Measurements from ENCODE around the gene MEGF6. TPM values are rescaled to one million over a fixed set of nuclear protein-coding genes. Genes with fewer than 3 reads are reported as not detected.

The MEGF6 gene
- total RNA-seq, 2 experiments from 2014 or later: 2.6 to 4.5 TPM

GRCh38 chr1:3632716-3633343, 21.5 kb upstream of the MEGF6 start:
- H3K9me3 Mint-ChIP-seq (ENCODE audit: low read depth): no peaks in the 10 kb centered on the region
- DNase-seq: no peak
- ATAC-seq: no peak
- POLR2A ChIA-PET: no interaction called here
- CTCF ChIA-PET: no interaction called here
- H3K27me3 Mint-ChIP-seq: no peaks in the 10 kb centered on the region
- no peak overlapping the region for H3K4me3 Mint-ChIP-seq
- H3K4me1 Mint-ChIP-seq: no peaks in the 10 kb centered on the region
- no peak overlapping the region for H3K27ac Mint-ChIP-seq
- H3K36me3 Mint-ChIP-seq (ENCODE audit: low read depth): peaks cover 8% of the 10 kb centered on the region
- intact Hi-C loops (cut with DNase I, micrococcal nuclease): no loop called here

DNA sequence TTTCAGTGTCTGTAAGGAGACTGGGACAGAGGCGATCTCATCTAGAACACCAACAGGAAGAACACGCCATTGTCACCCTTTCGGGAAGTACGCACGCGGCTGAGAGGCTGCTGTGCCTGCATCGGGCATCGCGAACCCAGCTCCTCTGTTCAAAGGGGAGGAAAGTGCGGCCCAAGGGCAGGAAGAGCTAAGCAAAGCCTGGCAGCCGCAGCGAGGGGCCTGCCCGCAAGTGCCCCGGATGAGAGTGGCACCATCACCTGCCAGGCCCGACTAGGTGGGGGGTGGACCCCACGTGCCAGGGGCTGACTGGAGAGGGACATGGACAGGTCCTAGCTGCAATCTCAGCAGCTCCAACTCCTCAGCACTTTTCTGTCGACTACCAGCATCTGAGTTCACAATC, 21.0 kb upstream of the MEGF6 start:
- intact Hi-C loops (cut with DNase I, micrococcal nuclease): no loop called here
- ATAC-seq: no peak
- Mint-ChIP-seq H3K36me3 (ENCODE audit: low read depth) (peaks cover 8% of the 10 kb centered on the region), H3K27ac (no peak overlapping the region), H3K4me1 (no peaks in the 10 kb centered on the region), H3K27me3 (no peaks in the 10 kb centered on the region), H3K4me3 (no peak overlapping the region), H3K9me3 (ENCODE audit: low read depth) (no peaks in the 10 kb centered on the region)
- CTCF ChIA-PET: interaction anchor here (0.8 kb wide), 1 partner anchor 13 kb away, joined by 3 read pairs; no protein-coding TSS in a partner anchor
- POLR2A ChIA-PET: no interaction called here
- DNase-seq: no peak

DNA sequence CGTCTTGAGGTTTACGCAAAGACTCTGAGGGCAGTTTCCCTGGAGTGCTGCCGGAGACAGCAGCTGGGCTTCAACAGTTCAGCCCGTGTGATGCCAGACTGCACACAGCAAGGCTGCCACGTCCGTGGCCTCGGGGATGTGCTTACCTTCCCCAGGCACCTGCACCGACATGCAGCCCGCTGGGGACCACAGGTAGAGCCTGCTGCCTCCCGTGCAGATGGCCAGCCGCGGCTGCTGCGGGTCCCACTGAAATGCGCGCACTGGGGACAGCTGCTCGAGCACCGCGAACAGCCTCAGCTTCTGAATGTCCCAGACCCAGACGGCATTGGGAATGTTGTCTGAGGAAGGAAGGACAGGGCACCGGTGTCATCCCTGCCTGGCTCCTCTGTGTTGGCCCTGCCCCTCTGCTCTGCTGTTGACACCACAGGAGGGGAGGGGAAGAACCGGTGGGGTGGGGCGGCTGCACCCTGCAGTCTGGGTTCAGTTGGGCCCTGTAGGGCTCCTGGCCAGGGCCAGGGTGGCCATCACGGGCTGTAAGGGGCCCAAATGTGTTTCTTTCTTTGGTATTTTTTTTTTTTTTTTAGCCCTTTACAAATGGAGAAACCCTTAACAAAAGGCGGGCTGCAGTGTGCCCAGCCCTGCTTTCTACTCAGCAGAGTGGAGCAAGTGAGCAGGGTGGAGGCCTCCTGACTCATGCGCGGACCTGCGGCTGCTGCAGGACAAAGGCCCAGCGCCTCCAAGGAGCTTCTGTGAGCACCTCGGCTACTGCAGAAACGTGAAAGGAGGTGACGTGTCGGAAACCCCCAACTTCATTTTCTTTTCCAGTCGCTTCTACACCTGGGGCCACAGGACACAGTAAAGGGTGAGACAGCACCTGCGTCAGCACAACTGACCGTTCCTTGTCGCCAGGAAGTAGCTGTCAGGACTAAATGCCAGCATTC, 20.3 kb upstream of the MEGF6 start:
- Mint-ChIP-seq H3K9me3 (ENCODE audit: low read depth) (no peaks in the 10 kb centered on the region), H3K27me3 (no peaks in the 10 kb centered on the region), H3K36me3 (ENCODE audit: low read depth) (peaks cover 5% of the 10 kb centered on the region), H3K4me3 (no peak overlapping the region), H3K27ac (no peak overlapping the region), H3K4me1 (no peaks in the 10 kb centered on the region)
- DNase-seq (no peak), ATAC-seq (no peak)
- POLR2A ChIA-PET: no interaction called here
- CTCF ChIA-PET: interaction anchor here (0.8 to 3.8 kb wide), 2 partner anchors 12 to 13 kb away, joined by 3 to 22 read pairs; no protein-coding TSS in a partner anchor
- intact Hi-C loops (cut with DNase I, micrococcal nuclease): no loop called here

DNA sequence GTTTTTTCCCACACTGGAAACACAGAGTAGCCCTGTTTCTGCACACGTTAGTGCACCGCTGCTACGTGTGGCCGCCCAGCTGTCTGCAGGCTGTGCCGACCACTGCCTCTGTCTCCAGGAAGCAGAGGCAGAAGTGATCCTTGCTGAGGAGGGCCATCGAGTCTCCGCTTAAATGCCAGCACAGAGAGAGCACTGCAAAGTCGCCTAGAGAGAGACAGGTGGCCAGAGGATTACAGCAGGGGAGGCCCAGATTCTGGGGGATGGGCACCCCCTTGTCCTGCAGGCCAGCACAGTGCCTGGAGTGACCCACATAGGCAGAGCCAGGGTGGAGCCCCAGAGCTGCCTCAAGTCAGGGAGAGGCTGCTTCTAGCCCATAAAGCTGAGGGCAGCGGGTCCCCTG, 19.6 kb upstream of the MEGF6 start:
- H3K9me3 Mint-ChIP-seq (ENCODE audit: low read depth): no peaks in the 10 kb centered on the region
- ATAC-seq: no peak
- H3K27ac Mint-ChIP-seq: no peak overlapping the region
- DNase-seq: no peak
- POLR2A ChIA-PET: no interaction called here
- H3K4me1 Mint-ChIP-seq: peaks cover under 1% of the 10 kb centered on the region
- H3K27me3 Mint-ChIP-seq: no peaks in the 10 kb centered on the region
- CTCF ChIA-PET: interaction anchor here (3.8 kb wide), 1 partner anchor 12 kb away, joined by 22 read pairs; no protein-coding TSS in a partner anchor
- peaks cover 3% of the 10 kb centered on the region for H3K36me3 Mint-ChIP-seq (ENCODE audit: low read depth)
- H3K4me3 Mint-ChIP-seq: no peak overlapping the region
- intact Hi-C loops (cut with DNase I, micrococcal nuclease): no loop called here

DNA sequence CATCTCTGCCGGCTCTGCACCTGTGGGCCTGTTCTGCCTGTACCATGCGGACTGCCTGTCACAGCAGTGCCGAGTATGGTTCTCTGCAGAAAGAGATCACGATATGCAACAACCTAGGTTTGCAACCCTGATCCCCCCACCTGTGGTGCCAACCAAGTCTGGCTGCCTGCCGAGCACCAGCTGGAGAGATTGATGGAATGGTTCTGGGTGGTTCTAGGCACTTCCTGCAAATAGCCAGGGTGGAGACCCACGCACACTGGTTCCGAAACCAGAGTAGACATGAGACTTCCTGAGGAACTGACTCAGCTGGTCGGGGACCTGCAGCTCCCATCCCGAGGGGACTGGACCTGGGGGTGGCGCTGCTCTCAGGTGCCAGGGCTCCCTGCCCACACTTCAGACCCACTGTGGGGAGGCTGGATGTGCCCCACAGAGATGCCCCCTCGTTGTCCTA, 18.9 kb upstream of the MEGF6 start:
- Mint-ChIP-seq H3K36me3 (ENCODE audit: low read depth) (peaks cover 3% of the 10 kb centered on the region), H3K4me1 (peaks cover 5% of the 10 kb centered on the region), H3K27me3 (no peaks in the 10 kb centered on the region), H3K27ac (no peak overlapping the region), H3K4me3 (no peak overlapping the region), H3K9me3 (ENCODE audit: low read depth) (no peaks in the 10 kb centered on the region)
- POLR2A ChIA-PET: no interaction called here
- no peak for ATAC-seq
- intact Hi-C loops (cut with DNase I, micrococcal nuclease): no loop called here
- DNase-seq: no peak
- CTCF ChIA-PET: interaction anchor here (3.8 kb wide), 1 partner anchor 11 kb away, joined by 22 read pairs; no protein-coding TSS in a partner anchor

GRCh38 chr1:3629561-3630160, 18.4 kb upstream of the MEGF6 start:
- ChIA-PET POLR2A (no interaction called here), CTCF (interaction anchor here (1.2 to 3.8 kb wide), 2 partner anchors 10 to 142 kb away, joined by 3 to 22 read pairs; no protein-coding TSS in a partner anchor)
- Mint-ChIP-seq H3K27me3 (no peaks in the 10 kb centered on the region), H3K4me3 (no peak overlapping the region), H3K27ac (no peak overlapping the region), H3K4me1 (peaks cover 5% of the 10 kb centered on the region), H3K9me3 (ENCODE audit: low read depth) (no peaks in the 10 kb centered on the region), H3K36me3 (ENCODE audit: low read depth) (peaks cover 3% of the 10 kb centered on the region)
- intact Hi-C loops (cut with DNase I, micrococcal nuclease): loop anchor here in 1 of 2 experiments (10.0 kb wide), 1 partner anchor 1105 kb away; the partner anchor contains the start of gene PANK4
- ATAC-seq: no peak
- no peak for DNase-seq

- H3K4me3 Mint-ChIP-seq: no peak overlapping the region
- DNase-seq (no peak), ATAC-seq (no peak)
- H3K9me3 Mint-ChIP-seq (ENCODE audit: low read depth): no peaks in the 10 kb centered on the region
- ChIA-PET CTCF (interaction anchor here (0.6 to 3.8 kb wide), 4 partner anchors 9 to 141 kb away, joined by 3 to 22 read pairs (median 3); no protein-coding TSS in a partner anchor), POLR2A (no interaction called here)
- H3K4me1 Mint-ChIP-seq: peaks cover 13% of the 10 kb centered on the region
- H3K36me3 Mint-ChIP-seq (ENCODE audit: low read depth): no peaks in the 10 kb centered on the region
- H3K27ac Mint-ChIP-seq: no peak overlapping the region
- intact Hi-C loops (cut with DNase I, micrococcal nuclease): loop anchor here in 1 of 2 experiments (10.0 kb wide), 1 partner anchor 1104 kb away; the partner anchor contains the start of gene PANK4
- no peaks in the 10 kb centered on the region for H3K27me3 Mint-ChIP-seq
Measured at GRCh38 chr1:3628445-3628844, 17.1 kb upstream of the MEGF6 start.

DNA sequence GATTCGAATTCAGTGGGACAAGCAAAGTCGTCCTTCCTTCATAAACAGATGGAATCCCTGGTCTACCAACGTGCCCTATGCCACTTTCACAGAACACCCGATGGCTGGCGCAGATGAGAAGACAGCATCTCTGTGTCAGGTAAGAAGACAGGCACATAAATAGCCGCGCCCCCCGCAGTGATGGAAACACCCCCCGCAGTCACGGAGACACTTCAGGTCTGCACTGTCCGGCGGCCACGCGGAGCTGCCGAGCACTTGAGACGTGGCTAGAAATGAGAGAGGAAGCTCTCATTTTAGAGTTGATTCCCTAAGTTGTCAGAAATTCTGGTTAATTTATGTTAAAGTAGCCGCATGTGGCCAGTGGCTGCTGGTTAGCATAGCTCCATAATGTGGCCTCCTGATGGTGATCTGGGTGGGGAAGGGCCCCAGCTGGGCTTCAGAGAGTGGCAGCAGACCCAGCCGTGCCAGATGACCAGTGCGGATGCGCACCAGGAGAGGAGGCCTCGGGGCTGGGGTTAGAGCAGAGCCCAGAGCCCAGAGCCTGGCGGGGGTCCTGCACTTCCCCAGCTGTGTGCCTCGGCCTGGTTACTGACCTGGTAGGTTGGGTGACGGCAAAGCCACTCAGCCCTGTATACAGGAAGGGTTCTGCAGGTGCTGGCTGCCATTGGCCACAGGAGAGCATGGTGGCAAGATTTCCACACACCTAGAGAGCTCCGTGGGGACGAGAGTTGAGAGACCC, 16.4 kb upstream of the MEGF6 start:
- H3K27me3 Mint-ChIP-seq: no peaks in the 10 kb centered on the region
- ChIA-PET CTCF (interaction anchor here (0.6 to 3.8 kb wide), 3 partner anchors 8 to 48 kb away, joined by 3 to 22 read pairs (median 3); no protein-coding TSS in a partner anchor), POLR2A (no interaction called here)
- H3K4me3 Mint-ChIP-seq: no peak overlapping the region
- no peak overlapping the region for H3K27ac Mint-ChIP-seq
- peaks cover 21% of the 10 kb centered on the region for H3K4me1 Mint-ChIP-seq
- no peaks in the 10 kb centered on the region for H3K9me3 Mint-ChIP-seq (ENCODE audit: low read depth)
- intact Hi-C loops (cut with DNase I, micrococcal nuclease): loop anchor here in 1 of 2 experiments (10.0 kb wide), 1 partner anchor 1103 kb away; the partner anchor contains the start of gene PANK4
- no peak for ATAC-seq
- no peaks in the 10 kb centered on the region for H3K36me3 Mint-ChIP-seq (ENCODE audit: low read depth)
- DNase-seq: no peak

DNA sequence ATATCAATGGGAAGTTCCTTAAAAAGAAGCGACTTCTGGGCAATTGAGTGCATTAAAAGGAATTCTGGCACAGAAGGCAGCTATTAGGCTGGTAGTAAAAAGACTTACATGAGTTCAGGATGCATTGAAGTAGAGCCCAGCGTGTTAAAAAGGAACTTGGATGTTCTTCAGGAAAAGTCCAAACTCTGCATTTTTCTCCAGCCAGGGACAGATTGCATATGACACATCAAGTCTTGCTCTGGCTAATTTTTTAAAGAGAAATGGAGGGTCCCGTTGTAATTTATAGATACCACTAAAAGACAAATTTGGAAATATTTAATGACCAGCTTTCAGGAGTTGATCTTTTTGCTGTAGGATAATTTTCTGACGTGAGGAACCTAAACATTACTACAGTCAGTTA, 14.7 kb upstream of the MEGF6 start:
- Mint-ChIP-seq H3K27ac (peak overlapping the region; percentile 4), H3K4me1 (peaks cover 23% of the 10 kb centered on the region), H3K9me3 (ENCODE audit: low read depth) (no peaks in the 10 kb centered on the region), H3K36me3 (ENCODE audit: low read depth) (no peaks in the 10 kb centered on the region), H3K4me3 (peak overlapping the region; percentile 89), H3K27me3 (no peaks in the 10 kb centered on the region)
- ChIA-PET POLR2A (no interaction called here), CTCF (interaction anchor here (0.6 to 2.1 kb wide), 5 partner anchors 22 to 180 kb away, joined by 3 to 10 read pairs (median 3); no protein-coding TSS in a partner anchor)
- intact Hi-C loops (cut with DNase I, micrococcal nuclease): loop anchor here in 1 of 2 experiments (10.0 kb wide), 1 partner anchor 1101 kb away; the partner anchor contains the start of gene PANK4
- DNase-seq (no peak), ATAC-seq (no peak)

DNA sequence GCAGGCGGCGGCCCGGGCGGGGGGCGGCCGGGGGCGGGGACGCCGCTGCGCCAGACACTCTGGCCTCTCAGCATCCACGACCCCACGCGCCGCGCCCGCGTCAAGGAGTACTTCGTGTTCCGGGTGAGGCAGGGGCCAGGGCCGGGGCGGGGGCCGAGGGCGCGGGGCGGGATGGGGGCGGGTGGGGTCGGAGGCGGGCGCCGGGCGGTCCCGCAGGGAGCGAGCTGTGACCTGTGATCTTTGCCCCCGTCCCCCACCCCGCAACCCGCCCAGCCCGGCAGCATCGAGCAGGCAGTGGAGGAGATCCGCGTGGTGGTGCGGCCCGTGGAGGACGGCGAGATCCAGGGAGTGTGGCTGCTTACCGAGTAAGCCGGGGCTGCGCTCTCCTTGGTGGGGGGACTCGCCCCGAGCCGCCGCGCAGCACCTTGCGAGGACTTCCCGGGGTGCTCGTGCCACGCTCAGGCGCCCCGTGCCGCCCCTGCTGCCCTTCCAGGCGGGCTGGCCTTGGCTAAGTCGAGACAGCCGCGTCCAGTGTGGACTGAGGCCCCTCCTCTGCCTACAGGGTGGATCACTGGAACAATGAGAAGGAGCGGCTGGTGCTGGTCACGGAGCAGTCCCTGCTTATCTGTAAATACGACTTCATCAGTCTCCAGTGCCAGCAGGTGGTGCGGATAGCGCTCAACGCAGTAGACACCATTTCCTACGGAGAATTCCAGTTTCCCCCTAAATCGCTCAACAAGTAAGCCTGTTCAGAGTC, 14.0 kb upstream of the MEGF6 start:
- DNase-seq (peak; percentile 46), ATAC-seq (peak; percentile 10)
- Mint-ChIP-seq H3K36me3 (ENCODE audit: low read depth) (no peaks in the 10 kb centered on the region), H3K27me3 (no peaks in the 10 kb centered on the region), H3K9me3 (ENCODE audit: low read depth) (no peaks in the 10 kb centered on the region), H3K27ac (no peak overlapping the region), H3K4me3 (peak overlapping the region; percentile 89), H3K4me1 (peaks cover 27% of the 10 kb centered on the region)
- POLR2A ChIA-PET: no interaction called here
- CTCF ChIA-PET: interaction anchor here (1.4 to 2.1 kb wide), 2 partner anchors 23 to 172 kb away, joined by 3 to 10 read pairs; no protein-coding TSS in a partner anchor
- intact Hi-C loops (cut with DNase I, micrococcal nuclease): loop anchor here in 1 of 2 experiments (10.0 kb wide), 1 partner anchor 1101 kb away; the partner anchor contains the start of gene PANK4

Measured in activated CD4-positive, alpha-beta T cell treated with anti-CD3 and anti-CD28 coated beads for 36 hours (primary cell).